Aorta (tissue), 5 donors: ENCODE data around the gene AUTS2. TPM values are rescaled to one million over a fixed set of nuclear protein-coding genes. Genes with fewer than 3 reads are reported as not detected.

Experiments
- ATAC-seq: fragments of 200-7000 bp; cut with Tn5 transposase; one replicate; pipeline ENCODE4 v1.9.1; 2022; ENCODE audit warnings: moderate library complexity; ENCODE audit not compliant: low FRiP score
- DNase-seq, 2 donors: peaks; one replicate each; pipeline ENCODE4 v3.0.0-alpha.2; 2020
- H3K27ac ChIP-seq, 2 donors: one replicate each; pipeline ENCODE4 v1.5.1; 2013; ENCODE audit warnings: low read length in 2 of 2, mild to moderate bottlenecking in 2 of 2, moderate library complexity in 2 of 2, control low read depth in 1 of 2, inconsistent platforms in 1 of 2, low read depth in 1 of 2
- H3K27me3 ChIP-seq, 2 donors: one replicate each; pipeline ENCODE4 v1.6.1; 2013; ENCODE audit warnings: control low read depth in 1 of 2, low read length in 1 of 2, mild to moderate bottlenecking in 1 of 2, moderate library complexity in 1 of 2; ENCODE audit not compliant: insufficient read depth in 2 of 2, control insufficient read depth in 1 of 2
- H3K36me3 ChIP-seq, 2 donors: one replicate each; pipeline ENCODE4 v1.6.1; 2013; ENCODE audit warnings: control low read depth in 1 of 2, low read length in 1 of 2, mild to moderate bottlenecking in 1 of 2; ENCODE audit not compliant: insufficient read depth in 2 of 2, control insufficient read depth in 1 of 2
- H3K4me1 ChIP-seq, 2 donors: one replicate each; pipeline ENCODE4 v1.6.1; 2013; ENCODE audit warnings: low read length in 2 of 2, control low read depth in 1 of 2, mild to moderate bottlenecking in 1 of 2, moderate library complexity in 1 of 2; ENCODE audit not compliant: insufficient read depth in 2 of 2, control insufficient read depth in 1 of 2
- H3K4me3 ChIP-seq, 2 donors: one replicate each; pipeline ENCODE4 v1.5.1; 2013; ENCODE audit warnings: low read length in 2 of 2, control low read depth in 1 of 2, mild to moderate bottlenecking in 1 of 2
- H3K9me3 ChIP-seq: one replicate; pipeline ENCODE4 v1.6.1; 2013; ENCODE audit warnings: mild to moderate bottlenecking, low read length; ENCODE audit not compliant: control insufficient read depth
- WGBS, 2 donors: extraction: QIAGEN DNeasy Blood & Tissue Kit; methylation state at CpG; one replicate each; pipeline ENCODE4 v1.1.7; 2013; 5-methylcytosine and 5-hydroxymethylcytosine counted together
- intact Hi-C, 2 donors: fragments of 100-400 bp; cut with DNase I; formaldehyde crosslinking; loops; one replicate each; pipeline versions ENCODE4 v1.14.2 to v1.15.0; 2022
- polyA plus RNA-seq, 2 donors: library from polyadenylated mRNA; stranded (reverse); fragments of 200-250 nt; gene quantifications; one replicate each; pipeline ENCODE4 v1.2.3, GENCODE V29; 2013
- total RNA-seq, 2 donors: library from RNA; stranded (reverse); fragmentation: NEBNext Ultra II Directional; extraction: Animal tissue kit (Norgen Biotek cat#: 25700); gene quantifications; one replicate each; pipeline ENCODE4 v1.2.1, GENCODE V29; 2021
- donor health status: healthy with polysubstance abuse.
- donor health status: Bipolar disorder and iron deficiency.
- donor health status: DM: no; HTN: no; CAD: no.
- donor health status: DM: no; HTN: no; CAD: no.
- donor health status: DM: yes; HTN: yes; CAD: no.

AUTS2 gene
- total and polyA plus RNA-seq, 4 donors: 3.9 to 102 (median 57.0) TPM

DNA sequence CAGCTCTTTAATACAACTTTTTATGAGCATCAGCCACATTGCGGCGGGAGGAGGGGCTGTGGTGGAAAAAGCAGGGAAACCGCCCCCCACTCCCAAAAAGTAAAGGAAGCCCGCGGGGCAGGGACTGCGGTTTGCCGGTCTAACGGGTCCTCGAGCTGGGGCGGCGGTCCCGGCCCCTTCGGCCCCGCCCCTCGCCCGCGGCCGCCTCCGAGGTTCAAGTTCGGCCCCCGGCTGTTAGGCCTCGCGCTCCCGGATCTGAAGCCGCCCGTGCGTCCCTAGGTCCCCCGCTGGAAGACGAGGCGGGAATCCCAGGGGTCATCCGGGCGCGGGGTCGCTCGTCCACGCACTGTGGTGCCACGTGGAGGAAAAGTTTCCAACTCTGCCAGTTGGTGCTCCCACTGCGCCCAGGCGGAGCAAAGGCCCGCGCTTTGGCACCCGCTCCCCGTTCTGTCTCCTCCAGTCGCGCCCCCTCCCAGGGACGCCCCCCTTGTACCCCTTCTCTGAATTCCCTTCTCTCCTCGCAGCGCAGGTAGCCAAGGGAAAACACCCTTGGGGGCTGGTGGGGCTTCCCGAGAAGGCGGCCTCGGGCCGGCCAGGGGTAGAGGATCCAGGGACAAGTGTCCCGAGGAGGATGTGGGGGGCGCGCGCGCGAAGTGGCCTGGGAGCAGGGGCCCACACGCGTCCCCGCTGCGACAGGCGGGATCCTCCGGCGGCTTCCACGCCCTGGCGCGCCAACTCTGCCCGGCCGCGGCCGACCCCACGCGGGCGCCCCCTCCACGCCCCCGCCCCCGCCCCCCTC is 798 bp upstream of the AUTS2 start:
- H3K36me3 ChIP-seq: no peaks in the 10 kb centered on the region
- H3K4me3 ChIP-seq: peak overlapping the region; percentile 84 to 97
- peak; percentile 72 to 88 for DNase-seq
- intact Hi-C loops: no loop called here
- no peaks in the 10 kb centered on the region for H3K9me3 ChIP-seq
- 0 to 1% methylated on average over 54 to 78 of the region's 78 CpGs for WGBS, 2 donors
- H3K4me1 ChIP-seq: no peaks in the 10 kb centered on the region
- no peaks in the 10 kb centered on the region for H3K27me3 ChIP-seq
- H3K27ac ChIP-seq: peak overlapping the region in 1 of 2 donors; percentile 72
- ATAC-seq: peak; percentile 59

DNA sequence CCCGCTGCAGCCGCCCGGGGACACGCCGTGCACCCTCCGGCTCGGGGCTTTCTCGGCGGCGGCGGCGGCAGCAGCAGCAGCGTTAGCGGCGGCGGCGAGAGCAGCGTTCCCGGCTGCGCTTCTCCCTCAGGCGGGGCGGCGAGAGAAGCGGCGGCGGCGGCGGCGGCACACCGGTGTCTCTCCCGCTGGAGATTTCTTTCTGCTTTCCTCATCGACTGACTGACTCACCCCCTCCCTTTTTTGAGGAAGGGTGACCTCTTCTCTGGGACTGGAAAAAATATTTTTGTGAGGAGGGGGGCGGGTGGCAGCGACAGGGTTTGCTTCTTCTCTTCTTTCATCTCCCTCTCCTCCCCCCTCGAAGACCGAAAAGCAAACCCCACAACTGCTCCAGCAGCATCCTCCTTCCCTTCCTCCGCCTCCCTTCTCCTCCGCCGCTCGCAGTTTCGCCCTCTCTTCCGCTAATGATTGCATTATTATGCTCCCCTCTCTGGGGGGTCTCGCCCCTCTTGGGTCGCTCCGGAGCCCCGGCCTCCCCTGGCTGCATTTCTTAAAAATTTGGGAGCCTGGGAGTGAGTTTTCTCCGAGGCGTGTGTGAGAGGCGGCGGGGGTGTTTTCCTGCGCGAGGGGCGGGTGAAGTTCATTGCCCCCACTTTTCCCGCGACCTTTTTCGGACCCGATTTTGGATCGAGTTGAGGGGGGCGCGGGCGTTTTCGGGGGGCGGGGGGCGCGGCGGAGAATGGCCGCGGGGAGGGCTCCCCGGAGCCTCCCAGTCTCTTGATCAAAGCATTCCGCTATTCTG is 411 bp downstream of the AUTS2 start:
- H3K27ac ChIP-seq: no peak overlapping the region
- 0 to 1% methylated on average over 47 to 70 of the region's 70 CpGs for whole genome bisulfite sequencing, 2 donors
- peak in 1 of 2 donors; percentile 48 for DNase-seq
- no peaks in the 10 kb centered on the region for H3K4me1 ChIP-seq
- peak overlapping the region; percentile 84 to 97 for H3K4me3 ChIP-seq
- no peaks in the 10 kb centered on the region for H3K36me3 ChIP-seq
- ATAC-seq: peak; percentile 1
- H3K9me3 ChIP-seq: no peaks in the 10 kb centered on the region
- intact Hi-C loops: no loop called here
- no peaks in the 10 kb centered on the region for H3K27me3 ChIP-seq

DNA sequence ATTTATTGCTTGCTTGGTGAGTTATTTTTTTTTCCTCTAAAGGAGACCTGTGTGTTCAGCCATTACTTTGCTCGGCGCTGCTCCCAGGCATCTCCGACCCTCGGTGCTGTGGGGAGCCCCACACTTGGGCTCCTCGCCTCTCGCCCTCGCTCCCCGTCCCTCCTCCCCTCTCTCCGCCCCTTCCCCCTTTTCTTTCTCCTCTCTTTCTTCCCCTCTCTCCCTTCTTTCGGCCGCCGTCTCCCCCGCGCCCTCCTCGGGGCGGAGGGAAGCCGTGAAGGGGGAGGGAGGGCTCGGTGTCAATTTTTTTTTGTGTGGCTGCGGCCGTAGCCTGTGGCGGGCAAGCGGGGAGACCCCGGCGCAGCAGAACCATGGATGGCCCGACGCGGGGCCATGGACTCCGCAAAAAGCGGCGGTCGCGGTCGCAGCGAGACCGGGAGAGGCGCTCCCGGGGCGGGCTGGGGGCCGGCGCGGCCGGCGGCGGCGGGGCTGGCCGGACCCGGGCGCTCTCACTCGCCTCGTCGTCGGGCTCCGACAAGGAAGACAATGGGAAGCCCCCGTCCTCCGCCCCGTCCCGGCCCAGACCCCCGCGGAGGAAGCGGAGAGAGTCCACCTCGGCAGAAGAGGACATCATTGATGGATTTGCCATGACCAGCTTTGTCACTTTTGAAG is 1.1 kb downstream of the AUTS2 start:
- H3K36me3 ChIP-seq: no peaks in the 10 kb centered on the region
- peak in 1 of 2 donors; percentile 76 for DNase-seq
- intact Hi-C loops: no loop called here
- no peak for ATAC-seq
- no peaks in the 10 kb centered on the region for H3K9me3 ChIP-seq
- H3K27ac ChIP-seq: no peak overlapping the region
- H3K4me3 ChIP-seq: peak overlapping the region; percentile 84 to 97
- H3K4me1 ChIP-seq: no peaks in the 10 kb centered on the region
- no peaks in the 10 kb centered on the region for H3K27me3 ChIP-seq
- 1% methylated on average over 39 to 61 of the region's 61 CpGs for WGBS, 2 donors

DNA sequence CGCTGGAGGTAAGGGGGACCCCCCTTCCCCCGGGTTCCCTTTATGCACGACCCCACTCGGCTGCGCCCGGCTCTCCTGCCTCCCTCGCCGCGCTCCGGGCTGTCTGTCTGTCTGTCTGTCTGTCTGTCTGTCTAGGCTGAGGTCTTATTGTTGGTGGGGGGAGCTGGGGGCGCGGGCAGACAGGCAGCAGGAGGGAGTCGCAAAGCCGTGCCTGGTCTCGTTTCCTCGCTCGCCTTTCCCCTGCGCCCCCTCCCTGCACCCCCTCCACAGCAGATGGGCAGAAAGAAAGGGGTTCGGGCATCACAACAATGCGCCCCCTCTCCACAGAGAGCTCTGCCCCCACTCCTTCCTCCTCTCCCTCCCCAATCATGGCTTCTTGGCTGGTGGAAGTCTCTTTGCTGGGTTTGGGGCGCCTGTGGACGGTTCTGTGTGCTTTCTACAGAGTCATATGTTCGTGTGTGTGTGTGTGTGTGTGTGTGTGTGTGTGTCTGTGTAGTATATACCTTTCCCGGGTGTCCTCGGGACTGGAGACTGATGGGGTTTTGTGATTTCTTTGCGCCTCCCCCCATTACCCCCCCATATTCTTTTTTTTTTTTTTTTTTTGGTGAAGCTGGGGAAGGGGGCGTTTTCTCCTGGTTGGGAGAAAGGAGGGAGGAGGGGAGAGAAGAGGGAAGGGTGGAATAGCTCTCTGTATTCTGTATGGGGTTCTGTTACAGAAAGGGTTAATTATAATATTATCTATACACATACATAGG is 1.9 kb downstream of the AUTS2 start:
- Histone ChIP-seq H3K27me3 (no peaks in the 10 kb centered on the region), H3K9me3 (no peaks in the 10 kb centered on the region), H3K36me3 (no peaks in the 10 kb centered on the region), H3K4me1 (no peaks in the 10 kb centered on the region), H3K4me3 (peak overlapping the region; percentile 84 to 97), H3K27ac (no peak overlapping the region)
- WGBS, 2 donors: 1 to 2% methylated on average over 26 to 27 of the region's 27 CpGs
- ATAC-seq: no peak
- intact Hi-C loops: no loop called here
- no peak for DNase-seq

DNA sequence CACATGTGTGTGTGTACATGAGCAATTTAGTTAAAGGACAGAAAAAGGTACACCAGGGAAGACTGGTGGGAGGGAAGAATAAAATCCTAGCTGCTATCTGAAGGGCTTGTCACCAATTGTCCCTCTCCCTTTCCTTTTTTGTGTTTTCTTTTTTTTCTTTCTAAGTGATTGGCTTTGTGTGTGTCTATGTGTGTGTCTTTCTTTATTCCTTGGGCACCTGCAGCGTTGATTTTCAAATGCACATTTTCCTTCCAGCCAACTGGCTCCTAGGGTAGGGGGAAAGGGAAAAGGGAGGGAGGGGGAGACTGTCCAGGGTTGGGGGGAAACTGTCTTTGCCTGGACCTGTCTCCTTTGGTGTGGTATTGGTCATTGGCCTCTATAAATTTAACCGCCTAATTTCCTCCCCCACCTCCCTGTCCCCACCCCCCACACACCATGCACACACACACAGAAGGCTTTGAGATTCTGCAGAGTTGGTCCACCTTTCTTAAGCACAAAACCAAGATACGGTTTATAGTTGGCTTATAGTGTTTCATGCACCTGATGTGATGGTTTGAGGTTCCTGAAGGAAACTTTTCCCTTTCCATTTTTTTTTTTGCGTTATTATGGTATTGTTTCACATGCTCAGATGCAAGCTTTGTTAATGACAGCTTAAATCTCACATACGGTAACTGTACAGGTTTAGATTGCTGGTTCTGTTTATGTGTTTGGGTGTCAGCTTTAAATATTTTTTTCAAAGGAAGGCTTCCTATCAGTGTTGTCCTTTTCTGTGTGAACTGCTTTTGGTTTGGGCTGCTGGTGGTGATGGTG is 2.6 kb downstream of the AUTS2 start:
- no peaks in the 10 kb centered on the region for H3K4me1 ChIP-seq
- H3K27ac ChIP-seq: no peak overlapping the region
- intact Hi-C loops: no loop called here
- no peak overlapping the region for H3K4me3 ChIP-seq
- no peaks in the 10 kb centered on the region for H3K36me3 ChIP-seq
- no peak for ATAC-seq
- H3K9me3 ChIP-seq: no peaks in the 10 kb centered on the region
- DNase-seq: no peak
- 91 to 94% methylated on average over 5 of the region's 5 CpGs for WGBS, 2 donors
- H3K27me3 ChIP-seq: no peaks in the 10 kb centered on the region

DNA sequence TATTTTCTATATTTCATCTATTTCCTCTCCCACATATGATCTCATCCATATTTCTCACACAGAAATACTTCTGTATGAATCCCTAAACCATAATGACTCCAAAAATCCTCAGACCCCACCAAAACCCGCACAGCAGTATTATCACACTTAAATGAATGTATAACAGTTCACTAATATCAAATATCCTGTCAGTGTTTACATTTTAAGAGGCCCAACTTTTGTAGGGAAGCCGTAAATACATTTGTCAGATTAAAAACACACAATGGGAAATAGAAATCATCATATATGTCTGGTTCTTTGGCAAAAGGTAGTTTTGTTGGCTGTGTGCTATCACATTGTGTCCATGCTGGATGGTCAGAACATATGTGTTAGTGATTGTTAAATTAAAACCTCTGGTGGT is 4.2 kb downstream of the AUTS2 start:
- intact Hi-C loops: no loop called here
- Histone ChIP-seq H3K36me3 (no peaks in the 10 kb centered on the region), H3K4me1 (no peaks in the 10 kb centered on the region), H3K9me3 (no peaks in the 10 kb centered on the region), H3K4me3 (no peak overlapping the region), H3K27ac (no peak overlapping the region), H3K27me3 (no peaks in the 10 kb centered on the region)
- WGBS, 2 donors: 97% methylated on average over 2 of the region's 2 CpGs
- DNase-seq (no peak), ATAC-seq (no peak)

DNA sequence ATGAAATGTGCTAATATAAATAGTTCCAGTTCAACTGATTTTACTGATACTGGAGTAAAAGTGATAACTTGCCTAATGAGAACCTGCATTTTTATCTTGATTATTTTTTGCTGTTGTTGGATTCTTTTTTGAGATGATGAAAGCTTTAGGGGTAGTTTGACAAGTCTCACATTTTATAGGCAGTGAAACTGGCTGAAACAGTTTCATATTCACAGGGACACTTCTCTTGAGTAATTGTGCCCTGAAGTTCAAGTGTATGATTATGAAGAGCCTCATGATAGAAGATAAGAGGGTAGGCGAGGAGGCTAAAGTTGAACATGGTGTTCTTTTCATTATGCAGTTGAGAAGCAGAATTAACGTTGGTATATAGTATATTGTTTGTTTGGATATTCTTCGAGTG is 5.1 kb downstream of the AUTS2 start:
- Histone ChIP-seq H3K4me1 (no peaks in the 10 kb centered on the region), H3K27ac (no peak overlapping the region), H3K4me3 (no peak overlapping the region), H3K36me3 (no peaks in the 10 kb centered on the region), H3K9me3 (no peaks in the 10 kb centered on the region), H3K27me3 (no peaks in the 10 kb centered on the region)
- intact Hi-C loops: no loop called here
- no peak for DNase-seq
- no peak for ATAC-seq
- 91 to 92% methylated on average over 3 of the region's 3 CpGs for WGBS, 2 donors
